ENCODE results near the gene PRKCE. TPM values are rescaled to one million over a fixed set of nuclear protein-coding genes. Genes with fewer than 3 reads are reported as not detected.

PRKCE gene
- total and polyA plus RNA-seq, 2 of the 8 experiments (the other 6 are each of a cell fraction or from before 2014, with no cell fraction given) = 0.54 to 2.1 TPM

GRCh38 chr2:45890819-45891218 is 239.3 kb downstream of the PRKCE start (continued):
- TF ChIP-seq, protein P1, sequence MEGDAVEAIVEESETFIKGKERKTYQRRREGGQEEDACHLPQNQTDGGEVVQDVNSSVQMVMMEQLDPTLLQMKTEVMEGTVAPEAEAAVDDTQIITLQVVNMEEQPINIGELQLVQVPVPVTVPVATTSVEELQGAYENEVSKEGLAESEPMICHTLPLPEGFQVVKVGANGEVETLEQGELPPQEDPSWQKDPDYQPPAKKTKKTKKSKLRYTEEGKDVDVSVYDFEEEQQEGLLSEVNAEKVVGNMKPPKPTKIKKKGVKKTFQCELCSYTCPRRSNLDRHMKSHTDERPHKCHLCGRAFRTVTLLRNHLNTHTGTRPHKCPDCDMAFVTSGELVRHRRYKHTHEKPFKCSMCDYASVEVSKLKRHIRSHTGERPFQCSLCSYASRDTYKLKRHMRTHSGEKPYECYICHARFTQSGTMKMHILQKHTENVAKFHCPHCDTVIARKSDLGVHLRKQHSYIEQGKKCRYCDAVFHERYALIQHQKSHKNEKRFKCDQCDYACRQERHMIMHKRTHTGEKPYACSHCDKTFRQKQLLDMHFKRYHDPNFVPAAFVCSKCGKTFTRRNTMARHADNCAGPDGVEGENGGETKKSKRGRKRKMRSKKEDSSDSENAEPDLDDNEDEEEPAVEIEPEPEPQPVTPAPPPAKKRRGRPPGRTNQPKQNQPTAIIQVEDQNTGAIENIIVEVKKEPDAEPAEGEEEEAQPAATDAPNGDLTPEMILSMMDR (IDR thresholded peaks at IDR 0.05; ENCODE audit: control extremely low read depth in 1 of 3, insufficient read depth in 1 of 3, low read depth in 1 of 3, low read length in 3 of 3) = no peak
